H1 (cell line): ENCODE measurements around the gene NLRP8. TPM values are rescaled to one million over a fixed set of nuclear protein-coding genes. Genes with fewer than 3 reads are reported as not detected.

ENCODE experiments used
- CTCF ChIA-PET: fragments of 300-600 bp; sonication (Branson Sonifier 250); formaldehyde crosslinking; loops from one replicate; lab custom pipeline; 2021; ENCODE audit not compliant: partially characterized antibody; lab: Charles Lee
- POLR2A ChIA-PET: fragments of 300-600 bp; sonication (Branson Sonifier 250); formaldehyde crosslinking; loops from one replicate; lab custom pipeline; 2021; ENCODE audit warnings: inconsistent platforms; ENCODE audit not compliant: partially characterized antibody; lab: Charles Lee
- DNase-seq, 2 experiments: peaks; one replicate each; pipeline versions ENCODE4 v3.0.0 to v3.0.0-alpha.2; 2010 to 2022; ENCODE audit warnings: low spot score in 2 of 2, low read depth in 1 of 2, mixed read lengths in 1 of 2
- FAIRE-seq: peaks from 2 replicates; lab custom pipeline; 2011; peaks lifted over from hg19 to GRCh38; lab: Jason Lieb, UNC
- H2AFZ ChIP-seq: 2 replicates; pipeline ENCODE4 v1.8.1; 2012; ENCODE audit warnings: low read length, inconsistent platforms
- H2AK5ac ChIP-seq: 2 replicates; pipeline ENCODE4 v1.6.1; 2013; ENCODE audit warnings: low read depth, low read length
- H2BK120ac ChIP-seq: replicated peaks from 2 replicates; pipeline ENCODE3; 2013; ENCODE audit warnings: low read depth, low read length, inconsistent platforms
- H2BK12ac ChIP-seq: 2 replicates; pipeline ENCODE4 v1.6.1; 2013; ENCODE audit warnings: low read depth, low read length
- H2BK15ac ChIP-seq: 2 replicates; pipeline ENCODE4 v1.6.1; 2013; ENCODE audit warnings: low read length
- H2BK20ac ChIP-seq: 2 replicates; pipeline ENCODE4 v1.6.1; 2013; ENCODE audit warnings: low read length
- H2BK5ac ChIP-seq: 2 replicates; pipeline ENCODE4 v1.6.1; 2013; ENCODE audit warnings: low read depth, low read length
- H3K14ac ChIP-seq: 2 replicates; pipeline ENCODE4 v1.6.1; 2013; ENCODE audit warnings: inconsistent platforms; ENCODE audit not compliant: insufficient read length
- H3K18ac ChIP-seq: 2 replicates; pipeline ENCODE4 v1.6.1; 2013; ENCODE audit warnings: low read length; ENCODE audit errors: extremely low read depth
- H3K23ac ChIP-seq: 2 replicates; pipeline ENCODE4 v1.6.1; 2013; ENCODE audit warnings: inconsistent platforms; ENCODE audit not compliant: insufficient read length
- H3K23me2 ChIP-seq: 2 replicates; pipeline ENCODE4 v1.6.1; 2013; ENCODE audit warnings: low read depth, low read length
- H3K27ac ChIP-seq: 2 replicates; pipeline ENCODE4 v1.6.1; 2011; ENCODE audit warnings: low read depth, low read length, inconsistent platforms
- H3K27me3 ChIP-seq, 4 experiments: replicated peaks in 1 of 4; 1 replicate in 1 of 4; 2 replicates in 3 of 4; pipeline versions ENCODE4 v1.6.1 to v1.8.1; 2011 to 2013; ENCODE audit warnings: low read length in 3 of 4, mild to moderate bottlenecking in 3 of 4, inconsistent platforms in 2 of 4, mixed read lengths in 2 of 4, moderate library complexity in 1 of 4; ENCODE audit not compliant: control insufficient read depth in 3 of 4, insufficient read depth in 3 of 4; ENCODE audit errors: extremely low read depth in 1 of 4
- H3K36me3 ChIP-seq, 4 experiments: 2 replicates each; pipeline versions ENCODE4 v1.6.1 to v1.8.1; 2011 to 2013; ENCODE audit warnings: mild to moderate bottlenecking in 4 of 4, low read length in 3 of 4, moderate library complexity in 2 of 4, control low read depth in 1 of 4, inconsistent platforms in 1 of 4; ENCODE audit not compliant: insufficient read depth in 4 of 4, control insufficient read depth in 2 of 4
- H3K4ac ChIP-seq: replicated peaks from 2 replicates; pipeline ENCODE3; 2013; ENCODE audit warnings: low read length, low read depth, mixed read lengths, inconsistent platforms; ENCODE audit not compliant: insufficient read length
- H3K4me1 ChIP-seq, 4 experiments: replicated peaks in 1 of 4; 1 replicate in 1 of 4; 2 replicates in 3 of 4; pipeline versions ENCODE4 v1.6.1 to v1.8.1; 2011 to 2013; ENCODE audit warnings: low read length in 3 of 4, inconsistent platforms in 2 of 4, mixed read lengths in 1 of 4; ENCODE audit not compliant: insufficient read depth in 4 of 4, control insufficient read depth in 3 of 4
- H3K4me2 ChIP-seq, 2 experiments: 2 replicates each; pipeline versions ENCODE4 v1.6.1 to v1.8.1; 2011 to 2013; ENCODE audit warnings: low read depth in 2 of 2, low read length in 2 of 2, control low read depth in 1 of 2, inconsistent platforms in 1 of 2, mild to moderate bottlenecking in 1 of 2; ENCODE audit not compliant: insufficient read depth in 1 of 2
- H3K4me3 ChIP-seq, 4 experiments: fragments of 200-600, 300-600 bp in 1 of 4; sonication (generic), shearing (Covaris generic), sonication (Bioruptor Twin) in 1 of 4; 2 replicates each; pipeline versions ENCODE4 v1.5.1 to v1.8.1; 2011 to 2016; ENCODE audit warnings: low read length in 4 of 4, low read depth in 3 of 4, control low read depth in 2 of 4, inconsistent platforms in 2 of 4, mild to moderate bottlenecking in 2 of 4, mixed read lengths in 1 of 4, moderate library complexity in 1 of 4; ENCODE audit not compliant: insufficient read depth in 2 of 4; ENCODE audit errors: extremely low read depth in 1 of 4
- H3K56ac ChIP-seq: replicated peaks from 2 replicates; pipeline ENCODE3; 2013; ENCODE audit warnings: low read depth, mild to moderate bottlenecking, mixed read lengths, low read length, inconsistent platforms; ENCODE audit not compliant: insufficient read length
- H3K79me1 ChIP-seq: 2 replicates; pipeline ENCODE4 v1.6.1; 2013; ENCODE audit warnings: low read depth, low read length, control low read depth
- H3K79me2 ChIP-seq, 2 experiments: 2 replicates each; pipeline versions ENCODE4 v1.6.1 to v1.8.1; 2012 to 2013; ENCODE audit warnings: low read length in 2 of 2, mild to moderate bottlenecking in 2 of 2, inconsistent platforms in 1 of 2; ENCODE audit not compliant: insufficient read depth in 2 of 2, control insufficient read depth in 1 of 2
- H3K9ac ChIP-seq, 4 experiments: replicated peaks in 1 of 4; 1 replicate in 1 of 4; 2 replicates in 3 of 4; pipeline versions ENCODE4 v1.6.1 to v1.8.1; 2011 to 2013; ENCODE audit warnings: low read depth in 3 of 4, low read length in 3 of 4, control low read depth in 2 of 4, mild to moderate bottlenecking in 2 of 4, moderate library complexity in 2 of 4, inconsistent platforms in 1 of 4; ENCODE audit errors: extremely low read depth in 1 of 4
- H3K9me3 ChIP-seq, 2 experiments: 2 replicates each; pipeline versions ENCODE4 v1.6.1 to v1.8.1; 2012 to 2013; ENCODE audit warnings: mild to moderate bottlenecking in 2 of 2, moderate library complexity in 2 of 2, control low read depth in 1 of 2, inconsistent platforms in 1 of 2, low read depth in 1 of 2, low read length in 1 of 2, mixed read lengths in 1 of 2; ENCODE audit not compliant: insufficient read depth in 2 of 2
- H4K20me1 ChIP-seq, 2 experiments: replicated peaks in 1 of 2; 2 replicates each; pipeline versions ENCODE3 to v1.8.1; 2011 to 2013; ENCODE audit warnings: inconsistent platforms in 2 of 2, low read length in 2 of 2, mild to moderate bottlenecking in 1 of 2; ENCODE audit not compliant: insufficient read depth in 2 of 2, control insufficient read depth in 1 of 2
- H4K5ac ChIP-seq: 2 replicates; pipeline ENCODE4 v1.6.1; 2013; ENCODE audit warnings: low read length, low read depth, mixed read lengths, inconsistent platforms; ENCODE audit not compliant: insufficient read length
- H4K8ac ChIP-seq: 2 replicates; pipeline ENCODE4 v1.8.0; 2013; ENCODE audit warnings: mild to moderate bottlenecking, moderate library complexity, low read length, inconsistent platforms; ENCODE audit not compliant: insufficient read depth; ENCODE audit errors: extremely low read depth
- H4K91ac ChIP-seq: replicated peaks from 2 replicates; pipeline ENCODE3; 2013; ENCODE audit warnings: low read length, mixed read lengths, inconsistent platforms; ENCODE audit not compliant: insufficient read length
- BCL11A ChIP-seq, 2 experiments: IDR thresholded peaks; one replicate each; pipeline ENCODE4 v1.6.1; 2011; ENCODE audit warnings: low read depth in 2 of 2, low read length in 2 of 2, mild to moderate bottlenecking in 2 of 2
- CBX5 ChIP-seq: fragments of 300-800, 300-1000 bp; sonication (generic); IDR thresholded peaks from 2 replicates; pipeline ENCODE4 v1.7.1; 2016; ENCODE audit warnings: antibody characterized with exemption, low read length, low read depth
- EGR1 ChIP-seq: IDR thresholded peaks from 2 replicates; pipeline ENCODE4 v1.6.1; 2011; ENCODE audit warnings: low read depth, low read length, borderline replicate concordance
- GABPA ChIP-seq: IDR thresholded peaks from 2 replicates; pipeline ENCODE4 v1.6.1; 2011; ENCODE audit warnings: mild to moderate bottlenecking, low read length, moderate library complexity, borderline replicate concordance; ENCODE audit not compliant: insufficient read depth
- HDAC2 ChIP-seq, 2 experiments: fragments of 300-600 bp in 1 of 2; sonication (generic) in 1 of 2; IDR thresholded peaks; 2 replicates each; pipeline ENCODE4 v1.6.1; 2011 to 2012; ENCODE audit warnings: low read depth in 2 of 2, low read length in 2 of 2, mild to moderate bottlenecking in 2 of 2, moderate library complexity in 2 of 2, borderline replicate concordance in 1 of 2, inconsistent platforms in 1 of 2
- JUN ChIP-seq: IDR thresholded peaks from 2 replicates; pipeline ENCODE4 v1.6.1; 2011; ENCODE audit warnings: low read depth, mild to moderate bottlenecking, improper control_type of control experiment, low read length
- KDM4A ChIP-seq: IDR thresholded peaks from one replicate; pipeline ENCODE4 v1.7.1; 2012; ENCODE audit warnings: low read depth, mild to moderate bottlenecking, moderate library complexity, low read length, inconsistent platforms; ENCODE audit not compliant: severe bottlenecking
- NRF1 ChIP-seq: IDR thresholded peaks from 2 replicates; pipeline ENCODE4 v1.6.1; 2011; ENCODE audit warnings: mild to moderate bottlenecking, low read depth, low read length, improper control_type of control experiment
- RAD21 ChIP-seq, 2 experiments: IDR thresholded peaks in 1 of 2; conservative IDR thresholded peaks in 1 of 2; 2 replicates each; pipeline ENCODE4 v1.6.1; 2011; ENCODE audit warnings: low read depth in 2 of 2, low read length in 2 of 2, improper control_type of control experiment in 1 of 2, inconsistent platforms in 1 of 2, mild to moderate bottlenecking in 1 of 2, moderate library complexity in 1 of 2
- RNF2 ChIP-seq: fragments of 200-900, 300-1000 bp; sonication (generic); IDR thresholded peaks from 2 replicates; pipeline ENCODE4 v1.7.1; 2016; ENCODE audit warnings: borderline replicate concordance, low read depth, mild to moderate bottlenecking, antibody characterized with exemption, low read length; ENCODE audit not compliant: poor library complexity, severe bottlenecking; ENCODE audit errors: missing control alignments
- SIN3A ChIP-seq, 2 experiments: IDR thresholded peaks in 1 of 2; conservative IDR thresholded peaks in 1 of 2; 2 replicates each; pipeline ENCODE4 v1.6.1; 2011 to 2012; ENCODE audit warnings: low read length in 2 of 2, improper control_type of control experiment in 1 of 2, low read depth in 1 of 2, mild to moderate bottlenecking in 1 of 2
- TEAD4 ChIP-seq: IDR thresholded peaks from 2 replicates; pipeline ENCODE4 v1.6.1; 2012; ENCODE audit warnings: low read depth, low read length, inconsistent platforms, mixed read lengths
- ZNF274 ChIP-seq: IDR thresholded peaks from 2 replicates; pipeline ENCODE4 v1.7.0; 2012; ENCODE audit warnings: low read length, borderline replicate concordance; ENCODE audit errors: extremely low read depth
- WGBS, 2 experiments: shearing (Covaris generic) in 1 of 2; methylation state at CpG; one replicate each; pipeline versions ENCODE4 v1.1.6 to v1.1.7; 2013 to 2015; ENCODE audit warnings: low lambda C conversion rate in 2 of 2, mixed read lengths in 2 of 2, inconsistent platforms in 1 of 2, low coverage in 1 of 2, missing lambda C conversion rate in 1 of 2; ENCODE audit not compliant: insufficient replicate concordance in 2 of 2, insufficient coverage in 1 of 2, insufficient read length in 1 of 2; ENCODE audit errors: extremely low coverage in 1 of 2, missing lambda C conversion rate in 1 of 2; 5-methylcytosine and 5-hydroxymethylcytosine counted together
- polyA plus RNA-seq, 7 experiments: library from polyadenylated mRNA; depleted of rRNA in 3 of 7; stranded (reverse) in 5 of 7; unstranded in 2 of 7; fragments of >200 nt in 5 of 7; fragments of 200-250 nt in 2 of 7; gene quantifications; 1 replicate in 5 of 7; 2 replicates in 1 of 7; 4 replicates in 1 of 7; pipeline versions ENCODE4 v1.2.1 to v1.2.3, GENCODE V29; 2011 to 2013; ENCODE audit warnings: missing spikeins in 2 of 7, mixed read lengths in 2 of 7
- total RNA-seq: library from RNA; stranded (reverse); fragmentation: NEBNext Ultra II Directional; extraction: Animal tissue kit (Norgen Biotek cat#: 25700); gene quantifications from 2 replicates; pipeline ENCODE4 v1.2.1, GENCODE V29; 2021

Gene NLRP8
- total and polyA plus RNA-seq, 2 of the 8 experiments (the other 6 are each of a cell fraction or from before 2014, with no cell fraction given), result not detected

- Histone ChIP-seq H3K4ac (no peak overlapping the region), H4K20me1 (no peaks in the 10 kb centered on the region), H2BK5ac (no peak overlapping the region), H3K4me3 (no peak overlapping the region), H3K14ac (no peak overlapping the region), H3K27ac (no peak overlapping the region), H3K27me3 (no peaks in the 10 kb centered on the region), H3K56ac (no peak overlapping the region), H2BK12ac (no peak overlapping the region), H4K8ac (no peak overlapping the region), H3K23me2 (no peaks in the 10 kb centered on the region), H3K36me3 (peaks cover 0 to 3% (median 0%) of the 10 kb centered on the region in 4 experiments; a peak in 1 of 8 replicates), H2BK15ac (no peak overlapping the region), H3K18ac (no peak overlapping the region), H3K9ac (no peak overlapping the region), H2BK120ac (no peak overlapping the region), H4K91ac (no peak overlapping the region), H3K79me2 (no peaks in the 10 kb centered on the region), H3K4me1 (no peaks in the 10 kb centered on the region), H2AFZ (no peak overlapping the region), H3K79me1 (no peaks in the 10 kb centered on the region), H4K5ac (no peak overlapping the region), H3K4me2 (no peak overlapping the region), H3K9me3 (peaks cover 57 to 77% of the 10 kb centered on the region in 2 experiments), H2BK20ac (no peak overlapping the region), H3K23ac (no peak overlapping the region), H2AK5ac (no peak overlapping the region)
- 58% methylated on average over 8 of the region's 8 CpGs; no CpG with 5 or more reads in 1 of the 2 experiments for WGBS, 2 experiments
- CTCF ChIA-PET, result no interaction called here
- DNase-seq (no peak), FAIRE-seq (no peak)
- POLR2A ChIA-PET, result no interaction called here
- no peak for TF ChIP-seq HDAC2 (IDR thresholded peaks at IDR 0.05; ENCODE audit: borderline replicate concordance in 1 of 2, low read depth in 2 of 2, low read length in 2 of 2)
- TF ChIP-seq GABPA, result no peak
- no peak for TF ChIP-seq SIN3A (conservative IDR thresholded peaks at IDR 0.05 in 1 of 2, IDR thresholded peaks at IDR 0.05 in 1 of 2; ENCODE audit: low read depth in 1 of 2, low read length in 2 of 2)
- TF ChIP-seq RAD21 (IDR thresholded peaks at IDR 0.05 in 1 of 2, conservative IDR thresholded peaks at IDR 0.05 in 1 of 2; ENCODE audit: low read depth in 2 of 2, low read length in 2 of 2), result no peak
- TF ChIP-seq KDM4A, result no peak
- no peak for TF ChIP-seq JUN
- no peak for TF ChIP-seq EGR1
- no peak for TF ChIP-seq RNF2
- no peak for TF ChIP-seq NRF1
- TF ChIP-seq TEAD4, result no peak
- TF ChIP-seq ZNF274, result no peak
- no peak for TF ChIP-seq BCL11A (IDR thresholded peaks at IDR 0.05; ENCODE audit: low read depth in 2 of 2, low read length in 2 of 2)
- TF ChIP-seq CBX5, result no peak
Observed at GRCh38 chr19:55927991-55928390, 19.6 kb upstream of the NLRP8 start.
